GM19467 (cell line): ENCODE measurements around the gene CLASP1.
"Not testable (repeated sequence)": the region's sequence is repeated elsewhere in the genome, so short reads cannot be mapped to it uniquely, and the experiment has no call there.

Experiments used
- ATAC-seq: cut with Tn5 transposase; IDR thresholded peaks from one replicate; pipeline ENCODE4 v1.9.1; 2021; ENCODE audit warnings: mild to moderate bottlenecking, moderate library complexity; ENCODE audit not compliant: unreplicated experiment

The CLASP1 gene

GRCh38 chr2:121663434-121663833, 14.2 kb upstream of the CLASP1 start:
- ATAC-seq: no peak

DNA sequence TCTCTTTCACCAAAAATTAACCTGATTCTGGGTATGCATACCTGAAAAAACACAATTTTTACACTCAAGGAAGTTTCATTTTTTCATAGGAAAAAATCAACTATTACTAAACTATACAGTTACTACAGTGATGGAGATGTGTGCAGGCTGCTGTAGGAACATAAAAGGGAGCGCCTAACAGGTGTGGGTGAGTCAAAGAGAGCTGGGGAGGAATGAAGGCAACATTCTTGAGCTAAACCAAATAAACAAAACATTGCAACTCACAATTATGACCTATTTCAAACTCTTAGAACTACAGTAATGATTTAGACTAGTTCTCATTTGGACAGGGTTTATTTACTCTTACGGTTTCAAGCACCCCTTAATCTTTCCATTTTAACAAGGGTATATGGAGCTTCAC, 13.4 kb upstream of the CLASP1 start:
- no peak for ATAC-seq

DNA sequence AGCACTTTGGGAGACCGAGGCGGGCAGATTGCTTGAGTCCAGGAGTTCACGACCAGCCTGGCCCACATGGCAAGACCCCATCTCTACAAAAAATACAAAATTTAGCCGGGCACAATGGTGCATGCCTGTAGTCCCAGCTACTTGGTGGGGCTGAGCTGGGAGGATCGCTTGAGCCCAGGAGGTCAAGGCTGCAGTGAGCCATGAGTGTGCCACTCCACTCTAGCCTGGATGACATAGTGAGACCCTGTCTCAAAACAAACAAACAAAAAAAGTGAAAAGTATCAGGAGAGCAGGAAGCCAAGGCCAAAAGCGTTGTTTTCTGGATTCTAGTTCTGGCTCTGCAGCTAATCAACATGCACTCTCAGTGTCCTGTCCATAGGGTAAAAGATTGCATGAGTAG, 10.7 kb upstream of the CLASP1 start:
- no peak for ATAC-seq

DNA sequence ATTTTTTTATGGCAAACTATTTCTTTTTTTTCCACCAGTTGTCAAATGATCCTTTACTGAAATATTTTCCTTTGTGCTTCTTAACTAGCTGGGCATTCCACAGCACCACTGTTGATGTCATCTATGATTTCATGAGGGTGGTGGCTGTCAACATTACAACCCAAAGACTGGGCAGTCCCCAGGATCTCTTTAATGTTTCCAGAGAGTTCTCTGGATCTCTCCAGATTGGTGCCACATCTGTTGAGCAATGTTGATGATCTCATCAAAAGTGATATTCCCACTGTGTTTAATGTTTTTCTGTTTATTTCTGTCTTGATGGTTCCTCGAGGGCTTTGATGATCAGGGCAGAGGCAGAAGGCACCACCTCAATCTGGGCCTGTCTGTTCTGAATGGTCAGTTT, 9.1 kb upstream of the CLASP1 start:
- not testable (repeated sequence) for ATAC-seq

GRCh38 chr2:121653035-121653434, 3.8 kb upstream of the CLASP1 start:
- ATAC-seq: no peak

GRCh38 chr2:121650315-121650930, 1.2 kb upstream of the CLASP1 start:
- ATAC-seq: no peak

DNA sequence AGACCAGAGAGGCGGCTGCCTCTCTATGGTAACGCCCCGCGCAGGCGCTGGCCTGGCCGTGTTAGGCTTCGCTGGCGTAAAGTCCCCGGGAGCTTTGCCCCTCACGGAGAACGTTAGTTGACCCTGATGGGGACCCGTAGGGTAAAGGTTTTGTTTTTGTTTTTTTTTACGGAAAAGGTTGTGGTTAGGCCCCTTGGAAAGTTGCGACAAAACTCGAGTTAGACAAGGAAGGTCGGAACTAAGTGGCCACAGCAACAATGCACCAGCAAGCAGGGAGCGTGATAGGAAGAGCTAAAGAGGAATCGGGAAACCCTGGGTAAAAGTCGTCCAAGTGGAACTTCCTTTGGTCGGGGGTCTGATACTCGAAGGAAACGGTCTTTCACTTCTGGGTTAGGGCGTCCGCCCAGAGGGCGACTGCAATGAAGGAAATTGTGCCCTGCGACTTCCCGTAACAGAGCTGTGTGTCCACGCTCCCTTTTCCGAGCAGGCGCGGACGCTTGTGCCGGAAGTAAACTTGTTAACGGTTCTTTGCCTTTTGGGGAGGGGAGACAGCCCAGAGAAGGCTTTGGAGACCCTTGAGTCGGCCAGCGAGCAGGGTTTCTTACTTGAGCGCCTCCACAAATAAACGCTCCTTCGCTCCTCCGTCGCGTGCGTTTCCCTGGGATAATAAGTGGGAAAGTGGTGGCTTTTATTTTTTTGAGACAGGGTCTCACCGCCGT, 493 bp upstream of the CLASP1 start:
- ATAC-seq: peak; percentile 91

GRCh38 chr2:121648206-121649148, 785 bp downstream of the CLASP1 start:
- peak; percentile 10 for ATAC-seq

DNA sequence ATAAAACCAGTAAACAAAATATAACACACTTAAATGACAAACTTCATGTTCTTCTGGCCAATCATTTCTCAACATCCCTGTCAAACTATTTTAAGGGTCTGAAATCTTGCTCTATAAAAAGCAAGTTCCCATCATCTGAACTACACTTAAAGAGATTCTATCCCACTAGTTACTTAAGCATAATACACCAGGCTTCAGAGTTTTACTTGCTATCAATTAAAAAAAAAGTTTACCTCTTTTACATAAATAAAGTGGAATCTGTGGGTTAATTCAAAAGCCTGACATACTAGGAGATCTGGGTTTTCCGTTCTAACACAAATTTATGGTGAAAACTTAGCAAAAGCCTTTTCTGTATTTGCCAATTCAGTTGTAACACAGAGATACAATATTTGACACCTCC, 1.9 kb downstream of the CLASP1 start:
- no peak for ATAC-seq

- no peak for ATAC-seq
These were observed 4.5 kb downstream of the CLASP1 start for GRCh38 chr2:121644715-121645114.

GRCh38 chr2:121643877-121644276, 5.4 kb downstream of the CLASP1 start:
- no peak for ATAC-seq

DNA sequence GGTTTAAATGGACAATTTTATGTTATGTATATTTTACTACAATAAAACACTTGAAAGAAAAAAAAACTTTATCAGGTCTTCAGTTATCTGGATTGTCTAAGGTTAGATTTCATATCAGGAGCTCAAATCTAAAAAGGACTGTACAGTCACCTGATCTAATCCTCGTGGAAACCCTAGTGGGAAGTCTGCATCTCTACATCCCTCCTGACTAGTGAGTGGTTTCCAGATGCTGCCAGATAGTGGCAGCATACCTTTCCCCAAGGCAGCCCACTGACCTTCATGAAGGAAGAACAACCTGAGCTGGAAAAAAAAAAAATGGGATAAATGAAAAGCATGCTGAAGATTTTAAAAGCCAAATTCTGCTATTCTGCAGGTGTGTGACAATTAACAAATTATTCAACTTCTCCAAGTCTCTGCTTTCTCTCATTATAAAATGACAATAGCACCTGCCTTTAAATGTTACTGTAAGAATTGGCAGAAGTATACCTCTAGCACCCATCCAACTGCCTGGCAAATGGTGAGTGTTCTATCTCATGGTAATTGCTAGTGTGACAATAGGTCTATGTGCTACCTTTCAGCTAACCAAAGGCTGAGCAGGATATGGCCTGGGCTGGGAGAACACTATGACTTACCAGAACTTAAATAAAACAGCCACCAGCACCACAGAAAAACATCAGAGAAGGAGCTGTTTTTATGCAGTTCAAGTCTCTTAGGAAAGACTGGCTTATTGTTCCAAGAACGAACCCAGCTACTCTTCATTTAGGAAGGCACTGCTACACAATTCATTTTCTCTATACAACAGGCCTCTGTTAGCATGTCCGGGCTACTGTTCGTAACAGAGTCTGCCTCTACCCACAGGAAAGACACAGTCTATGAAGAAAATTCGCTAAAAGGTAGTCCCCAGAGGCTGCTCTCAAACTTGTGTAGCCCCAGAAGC, 8.6 kb downstream of the CLASP1 start:
- ATAC-seq: no peak

DNA sequence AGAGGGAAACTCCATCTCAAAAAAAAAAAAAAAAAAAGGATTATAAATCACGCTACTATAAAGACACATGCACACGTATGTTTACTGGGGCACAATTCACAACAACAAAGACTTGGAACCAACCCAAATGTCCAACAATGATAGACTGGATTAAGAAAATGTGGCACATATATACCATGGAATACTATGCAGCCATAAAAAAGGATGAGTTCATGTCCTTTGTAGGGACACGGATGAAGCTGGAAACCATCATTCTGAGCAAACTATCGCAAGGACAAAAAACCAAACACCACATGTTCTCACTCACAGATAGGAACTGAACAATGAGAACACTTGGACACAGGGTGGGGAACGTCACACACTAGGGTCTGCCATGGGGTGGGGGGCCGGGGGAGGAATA, 9.4 kb downstream of the CLASP1 start:
- not testable (repeated sequence) for ATAC-seq

DNA sequence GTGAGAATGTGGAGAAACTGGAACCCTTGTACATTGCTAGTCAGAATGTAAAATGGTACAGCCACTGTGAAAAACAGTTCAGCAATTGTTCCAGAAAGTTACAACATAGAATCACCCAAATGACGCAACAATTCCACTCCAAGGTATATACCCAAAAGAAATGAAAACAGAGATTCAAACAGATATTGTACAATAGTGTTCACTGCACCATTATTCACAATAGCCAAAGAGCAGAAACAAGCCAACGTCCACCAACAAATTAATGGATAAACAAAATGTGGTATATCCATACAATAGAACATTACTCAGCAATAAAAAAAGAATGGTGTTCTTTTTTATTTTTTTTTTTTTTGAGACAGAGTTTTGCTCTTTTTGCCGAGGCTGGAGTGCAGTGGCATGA, 10.9 kb downstream of the CLASP1 start:
- no peak for ATAC-seq

DNA sequence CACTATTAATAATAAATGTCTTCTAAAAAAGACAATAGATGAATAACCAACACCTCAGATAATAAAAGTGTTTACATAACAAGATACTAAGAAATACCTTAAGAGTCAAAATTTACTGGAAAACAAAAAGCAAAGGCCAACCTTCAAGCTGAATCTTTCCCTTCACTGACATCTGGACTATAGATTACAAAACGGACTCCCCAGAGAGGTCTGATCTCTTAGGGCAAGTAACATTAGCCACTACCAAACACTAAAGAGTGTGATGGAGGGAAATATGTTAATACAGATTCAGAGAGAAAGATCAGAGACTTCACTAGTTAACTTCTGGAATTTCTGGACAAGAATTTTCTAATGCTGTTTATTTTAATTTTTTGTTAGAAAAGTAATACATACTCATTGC, 13.9 kb downstream of the CLASP1 start:
- ATAC-seq: no peak

DNA sequence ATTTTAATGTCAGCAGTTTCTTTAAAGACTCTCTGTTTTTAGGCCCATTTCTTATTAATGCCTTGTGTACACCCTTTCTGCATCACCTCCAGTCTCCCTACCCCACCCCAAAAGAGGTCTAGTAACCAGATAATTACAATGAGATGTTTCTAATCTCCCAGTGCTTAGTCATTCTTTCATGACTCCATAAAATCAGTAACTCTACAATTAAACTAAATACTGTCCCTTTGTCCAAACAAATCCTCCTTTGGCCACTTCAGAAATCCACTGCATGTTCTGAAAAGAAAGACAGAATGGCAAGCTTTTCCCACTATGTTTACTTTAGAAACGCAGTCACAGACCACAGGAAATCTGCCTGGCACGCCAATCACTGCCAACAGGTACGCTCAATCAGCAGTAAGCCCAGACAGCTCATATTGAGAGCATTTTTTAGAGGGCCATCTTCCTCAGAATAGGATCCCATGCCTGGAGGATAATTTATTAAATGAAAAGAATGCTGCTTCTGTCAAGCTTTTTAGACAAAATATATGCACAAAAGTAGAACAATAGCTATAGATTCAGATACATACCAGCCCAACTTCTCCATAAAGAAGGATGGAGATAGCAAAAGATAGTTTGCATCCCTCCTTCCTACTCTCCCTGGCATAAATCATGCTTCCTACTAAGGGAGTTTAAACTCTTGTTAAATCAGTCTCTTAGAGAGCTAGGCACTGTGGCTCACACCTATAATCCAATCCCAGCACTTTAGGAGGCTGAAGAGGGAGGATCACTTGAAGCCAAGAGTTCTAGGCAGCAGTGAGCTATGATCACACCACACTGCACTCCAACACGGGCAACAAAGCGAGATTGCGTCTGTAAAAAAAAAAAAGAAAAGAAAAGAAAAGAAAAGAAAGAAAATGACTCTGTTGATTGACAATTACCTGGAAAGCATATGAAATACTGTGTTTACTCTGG, 14.6 kb downstream of the CLASP1 start:
- ATAC-seq: no peak

- no peak for ATAC-seq
These were observed 15.8 kb downstream of the CLASP1 start for GRCh38 chr2:121633463-121633862.

GRCh38 chr2:121627525-121628050, 21.7 kb downstream of the CLASP1 start:
- no peak for ATAC-seq
